ENCODE results near the gene HAGH.
"Not testable (repeated sequence)": the region's sequence is repeated elsewhere in the genome, so short reads cannot be mapped to it uniquely, and the experiment has no call there.

The HAGH gene

GRCh38 chr16:1810536-1810935, 16.1 kb downstream of the HAGH start:
- Histone ChIP-seq H3K9me3 (ENCODE audit: control insufficient read depth in 2 of 2, low read length in 2 of 2) (no peaks in the 10 kb centered on the region), H3K27me3 (ENCODE audit: control insufficient read depth in 2 of 2, insufficient read depth in 2 of 2, low read length in 2 of 2) (no peaks in the 10 kb centered on the region), H3K27ac (ENCODE audit: low read depth in 2 of 2, low read length in 2 of 2) (no peak overlapping the region), H3K9ac (ENCODE audit: low read depth in 1 of 2, low read length in 2 of 2) (no peak overlapping the region), H3K36me3 (ENCODE audit: control insufficient read depth in 2 of 2, insufficient read depth in 2 of 2, low read length in 2 of 2) (peaks cover 17 to 29% of the 10 kb centered on the region in 2 donors), H3K4me3 (ENCODE audit: low read length in 2 of 2) (no peak overlapping the region), H3K4me1 (ENCODE audit: control insufficient read depth in 2 of 2, insufficient read depth in 2 of 2, low read length in 2 of 2) (no peaks in the 10 kb centered on the region)

DNA sequence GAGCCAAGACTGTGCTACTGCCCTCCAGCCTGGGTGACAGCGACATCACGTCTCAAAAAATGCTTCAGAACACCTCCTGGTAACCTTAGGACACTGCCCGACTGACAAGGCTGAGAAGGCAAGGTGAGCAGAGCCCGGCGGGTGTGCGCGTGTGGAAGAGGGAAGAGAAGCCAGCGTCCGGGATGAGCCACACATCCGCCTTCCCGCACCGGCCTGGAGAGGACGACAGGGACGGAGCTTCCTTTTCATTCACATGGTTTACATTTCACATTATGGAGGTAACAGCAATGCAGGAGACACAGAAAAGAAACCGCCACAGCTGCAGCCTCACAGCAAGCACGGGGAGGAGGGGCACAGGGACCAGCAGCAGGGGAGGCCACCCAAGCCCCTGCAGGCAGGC, 16.5 kb downstream of the HAGH start:
- no peak overlapping the region for H3K9ac ChIP-seq (ENCODE audit: low read depth in 1 of 2, low read length in 2 of 2)
- no peaks in the 10 kb centered on the region for H3K4me1 ChIP-seq (ENCODE audit: control insufficient read depth in 2 of 2, insufficient read depth in 2 of 2, low read length in 2 of 2)
- H3K4me3 ChIP-seq (ENCODE audit: low read length in 2 of 2) = no peak overlapping the region
- no peaks in the 10 kb centered on the region for H3K9me3 ChIP-seq (ENCODE audit: control insufficient read depth in 2 of 2, low read length in 2 of 2)
- H3K27ac ChIP-seq (ENCODE audit: low read depth in 2 of 2, low read length in 2 of 2) = no peak overlapping the region
- H3K27me3 ChIP-seq (ENCODE audit: control insufficient read depth in 2 of 2, insufficient read depth in 2 of 2, low read length in 2 of 2) = no peaks in the 10 kb centered on the region
- H3K36me3 ChIP-seq (ENCODE audit: control insufficient read depth in 2 of 2, insufficient read depth in 2 of 2, low read length in 2 of 2) = peaks cover 14 to 25% of the 10 kb centered on the region in 2 donors

DNA sequence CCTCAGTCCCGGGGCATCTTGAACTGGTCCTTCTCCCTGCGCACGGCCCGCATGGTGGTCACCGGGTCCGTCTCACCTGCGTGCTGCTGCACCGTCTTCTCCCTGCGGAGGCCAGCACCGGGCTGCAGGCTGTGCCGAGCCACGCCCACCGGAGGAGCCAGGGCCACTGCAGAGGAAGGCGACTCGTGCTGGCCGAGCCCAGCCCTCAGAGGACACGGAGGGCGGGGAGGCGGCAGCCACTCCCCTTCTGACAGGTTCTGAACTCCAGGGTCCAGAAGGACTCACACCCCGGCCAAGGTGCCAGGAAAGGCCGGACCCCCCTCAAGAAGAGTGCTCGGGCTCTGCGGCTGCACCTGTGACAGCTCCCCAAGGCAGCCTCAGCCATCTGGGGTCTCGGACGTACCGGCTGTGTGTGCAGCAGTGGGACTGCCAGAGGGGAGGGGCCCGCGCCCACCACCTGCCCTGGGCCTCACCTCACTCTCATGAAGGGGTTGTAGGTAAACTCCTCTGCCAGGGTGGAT, 17.3 kb downstream of the HAGH start:
- Histone ChIP-seq H3K36me3 (ENCODE audit: control insufficient read depth in 2 of 2, insufficient read depth in 2 of 2, low read length in 2 of 2) (peaks cover 14 to 25% of the 10 kb centered on the region in 2 donors), H3K27ac (ENCODE audit: low read depth in 2 of 2, low read length in 2 of 2) (no peak overlapping the region), H3K9me3 (ENCODE audit: control insufficient read depth in 2 of 2, low read length in 2 of 2) (no peaks in the 10 kb centered on the region), H3K4me3 (ENCODE audit: low read length in 2 of 2) (no peak overlapping the region), H3K4me1 (ENCODE audit: control insufficient read depth in 2 of 2, insufficient read depth in 2 of 2, low read length in 2 of 2) (no peaks in the 10 kb centered on the region), H3K9ac (ENCODE audit: low read depth in 1 of 2, low read length in 2 of 2) (no peak overlapping the region), H3K27me3 (ENCODE audit: control insufficient read depth in 2 of 2, insufficient read depth in 2 of 2, low read length in 2 of 2) (no peaks in the 10 kb centered on the region)

DNA sequence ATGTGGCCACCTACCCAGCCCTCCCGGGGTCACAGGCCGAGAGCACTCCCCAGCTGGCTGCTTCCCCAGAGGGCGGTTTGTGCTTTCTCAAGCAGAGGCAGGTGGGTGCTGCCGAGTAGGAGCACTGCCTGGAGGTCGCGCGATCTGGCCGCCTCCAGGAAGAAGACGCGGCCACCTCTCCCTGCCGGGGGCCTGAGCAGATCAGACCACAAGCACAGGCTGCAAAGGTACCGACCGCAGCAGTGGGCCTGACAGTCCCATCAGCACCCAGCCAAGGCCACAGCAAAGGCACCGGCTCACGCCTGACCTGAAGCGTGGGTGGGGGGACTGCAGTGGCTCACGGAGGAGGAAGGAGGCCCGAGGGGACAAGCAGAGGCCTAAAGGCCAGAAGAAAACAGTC, 17.9 kb downstream of the HAGH start:
- Histone ChIP-seq H3K4me1 (ENCODE audit: control insufficient read depth in 2 of 2, insufficient read depth in 2 of 2, low read length in 2 of 2) (no peaks in the 10 kb centered on the region), H3K9me3 (ENCODE audit: control insufficient read depth in 2 of 2, low read length in 2 of 2) (no peaks in the 10 kb centered on the region), H3K9ac (ENCODE audit: low read depth in 1 of 2, low read length in 2 of 2) (no peak overlapping the region), H3K27me3 (ENCODE audit: control insufficient read depth in 2 of 2, insufficient read depth in 2 of 2, low read length in 2 of 2) (no peaks in the 10 kb centered on the region), H3K36me3 (ENCODE audit: control insufficient read depth in 2 of 2, insufficient read depth in 2 of 2, low read length in 2 of 2) (peaks cover 14 to 23% of the 10 kb centered on the region in 2 donors), H3K27ac (ENCODE audit: low read depth in 2 of 2, low read length in 2 of 2) (no peak overlapping the region), H3K4me3 (ENCODE audit: low read length in 2 of 2) (no peak overlapping the region)

DNA sequence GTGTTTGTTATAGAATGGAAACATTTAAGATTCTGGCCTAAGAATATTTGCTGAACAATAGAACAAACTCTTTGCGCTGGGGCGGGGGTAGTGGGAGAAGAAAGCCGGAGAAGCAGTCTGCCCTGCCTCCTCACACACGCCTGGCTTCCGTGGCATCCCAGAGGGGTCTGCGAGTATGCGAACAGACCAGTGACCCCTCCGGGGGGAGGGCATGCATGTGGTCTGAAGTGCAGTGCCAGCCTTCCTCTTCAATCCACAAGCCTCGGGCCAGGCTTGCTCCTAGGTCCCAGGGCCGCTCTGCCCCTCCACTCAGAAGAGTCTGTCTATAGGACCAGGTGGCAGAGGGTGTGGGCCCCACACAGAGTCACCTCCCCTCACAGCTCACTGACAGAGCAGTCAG, 19.0 kb downstream of the HAGH start:
- Histone ChIP-seq H3K36me3 (ENCODE audit: control insufficient read depth in 2 of 2, insufficient read depth in 2 of 2, low read length in 2 of 2) (peaks cover 14 to 23% of the 10 kb centered on the region in 2 donors), H3K27ac (ENCODE audit: low read depth in 2 of 2, low read length in 2 of 2) (no peak overlapping the region), H3K9ac (ENCODE audit: low read depth in 1 of 2, low read length in 2 of 2) (no peak overlapping the region)

GRCh38 chr16:1800701-1801100, 25.9 kb downstream of the HAGH start:
- Histone ChIP-seq H3K9ac (ENCODE audit: low read depth in 1 of 2, low read length in 2 of 2) (no peak overlapping the region), H3K9me3 (ENCODE audit: control insufficient read depth in 2 of 2, low read length in 2 of 2) (no peaks in the 10 kb centered on the region), H3K4me1 (ENCODE audit: control insufficient read depth in 2 of 2, insufficient read depth in 2 of 2, low read length in 2 of 2) (no peaks in the 10 kb centered on the region), H3K4me3 (ENCODE audit: low read length in 2 of 2) (no peak overlapping the region), H3K27me3 (ENCODE audit: control insufficient read depth in 2 of 2, insufficient read depth in 2 of 2, low read length in 2 of 2) (no peaks in the 10 kb centered on the region), H3K27ac (ENCODE audit: low read depth in 2 of 2, low read length in 2 of 2) (no peak overlapping the region), H3K36me3 (ENCODE audit: control insufficient read depth in 2 of 2, insufficient read depth in 2 of 2, low read length in 2 of 2) (no peaks in the 10 kb centered on the region)

More for the DNA sequence above, 19.0 kb downstream of the HAGH start:
- no peaks in the 10 kb centered on the region for H3K4me1 ChIP-seq (ENCODE audit: control insufficient read depth in 2 of 2, insufficient read depth in 2 of 2, low read length in 2 of 2)
- H3K9me3 ChIP-seq (ENCODE audit: control insufficient read depth in 2 of 2, low read length in 2 of 2) = no peaks in the 10 kb centered on the region
- H3K4me3 ChIP-seq (ENCODE audit: low read length in 2 of 2) = no peak overlapping the region
- H3K27me3 ChIP-seq (ENCODE audit: control insufficient read depth in 2 of 2, insufficient read depth in 2 of 2, low read length in 2 of 2) = no peaks in the 10 kb centered on the region

GRCh38 chr16:1799263-1799662, 27.4 kb downstream of the HAGH start:
- H3K9me3 ChIP-seq (ENCODE audit: control insufficient read depth in 2 of 2, low read length in 2 of 2); H3K4me3 ChIP-seq (ENCODE audit: low read length in 2 of 2); H3K36me3 ChIP-seq (ENCODE audit: control insufficient read depth in 2 of 2, insufficient read depth in 2 of 2, low read length in 2 of 2); H3K9ac ChIP-seq (ENCODE audit: low read depth in 1 of 2, low read length in 2 of 2); H3K4me1 ChIP-seq (ENCODE audit: control insufficient read depth in 2 of 2, insufficient read depth in 2 of 2, low read length in 2 of 2); H3K27ac ChIP-seq (ENCODE audit: low read depth in 2 of 2, low read length in 2 of 2); H3K27me3 ChIP-seq (ENCODE audit: control insufficient read depth in 2 of 2, insufficient read depth in 2 of 2, low read length in 2 of 2): not testable (repeated sequence)

DNA sequence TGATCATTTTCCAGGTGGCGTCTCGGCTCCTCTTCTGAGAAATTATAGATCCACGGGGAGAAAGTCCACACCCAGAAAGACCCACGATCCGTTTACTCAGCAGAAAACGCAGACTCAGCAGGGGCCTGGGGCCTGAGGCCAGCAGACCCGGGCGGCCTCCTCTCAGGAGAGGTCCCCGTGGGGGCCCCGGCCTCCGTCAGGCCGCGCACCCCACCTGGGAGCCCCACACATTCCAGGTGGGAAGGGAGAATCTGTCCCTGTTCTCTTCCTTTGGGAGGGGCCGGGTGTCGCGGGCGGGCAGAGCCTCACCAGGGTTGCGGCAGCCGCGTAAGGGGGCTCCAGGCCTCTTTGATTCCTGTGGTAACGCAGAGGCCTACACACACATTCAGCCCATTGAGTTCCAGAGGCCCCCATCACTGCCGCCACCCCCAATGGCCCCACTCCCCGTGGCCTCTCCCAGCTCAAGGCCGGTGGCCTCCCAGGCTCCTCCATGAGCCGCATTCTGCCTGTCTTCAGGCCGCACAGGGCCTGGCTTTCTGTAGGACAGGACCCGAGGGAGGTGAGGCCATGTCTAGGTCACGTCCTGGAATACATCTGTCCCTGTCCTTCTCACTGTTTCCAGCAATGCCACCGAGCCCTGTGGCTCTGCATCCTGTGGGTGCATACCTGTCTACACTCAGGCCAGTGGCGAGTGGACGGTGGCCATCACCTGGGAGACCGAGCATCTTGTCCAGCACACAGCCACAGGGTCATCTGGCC, 31.5 kb downstream of the HAGH start:
- no peaks in the 10 kb centered on the region for H3K36me3 ChIP-seq (ENCODE audit: control insufficient read depth in 2 of 2, insufficient read depth in 2 of 2, low read length in 2 of 2)
- no peak overlapping the region for H3K27ac ChIP-seq (ENCODE audit: low read depth in 2 of 2, low read length in 2 of 2)
- H3K9ac ChIP-seq (ENCODE audit: low read depth in 1 of 2, low read length in 2 of 2) = no peak overlapping the region
- no peaks in the 10 kb centered on the region for H3K4me1 ChIP-seq (ENCODE audit: control insufficient read depth in 2 of 2, insufficient read depth in 2 of 2, low read length in 2 of 2)
- H3K9me3 ChIP-seq (ENCODE audit: control insufficient read depth in 2 of 2, low read length in 2 of 2) = no peaks in the 10 kb centered on the region
- H3K4me3 ChIP-seq (ENCODE audit: low read length in 2 of 2) = no peak overlapping the region
- H3K27me3 ChIP-seq (ENCODE audit: control insufficient read depth in 2 of 2, insufficient read depth in 2 of 2, low read length in 2 of 2) = no peaks in the 10 kb centered on the region

DNA sequence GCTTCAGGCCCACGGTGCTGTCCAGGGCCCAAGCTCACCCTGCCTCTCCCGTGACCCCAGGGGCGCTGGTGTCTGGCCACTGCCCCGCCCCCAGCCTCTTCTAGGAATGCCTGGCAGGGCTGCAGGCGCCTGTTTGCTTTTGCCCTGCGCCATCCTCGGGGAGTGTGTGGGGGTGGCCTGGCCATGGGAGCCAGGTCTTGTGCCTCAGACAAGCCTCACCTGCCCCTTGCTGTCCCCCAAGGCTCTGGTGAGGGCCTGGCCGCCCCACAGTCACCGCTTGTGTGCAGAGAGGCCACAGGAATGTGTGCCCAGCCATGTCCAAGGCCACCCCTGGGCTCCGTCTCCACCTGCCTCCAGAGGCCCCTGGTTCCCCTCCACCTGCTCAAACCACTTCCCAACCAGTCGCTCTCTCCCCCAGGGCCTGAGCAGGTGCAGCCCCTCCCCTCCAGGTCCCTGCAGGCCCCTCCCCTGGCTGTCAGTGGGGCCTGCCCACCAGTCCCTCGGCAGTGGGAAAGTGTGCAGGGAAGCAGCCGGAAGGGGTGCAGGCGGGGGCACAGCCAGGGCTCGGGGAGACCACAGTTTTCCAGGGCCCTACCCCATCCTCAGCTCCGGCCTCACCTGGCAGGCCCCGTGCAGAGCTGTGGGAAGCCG, 32.3 kb downstream of the HAGH start:
- Histone ChIP-seq H3K9ac (ENCODE audit: low read depth in 1 of 2, low read length in 2 of 2) (no peak overlapping the region), H3K27me3 (ENCODE audit: control insufficient read depth in 2 of 2, insufficient read depth in 2 of 2, low read length in 2 of 2) (no peaks in the 10 kb centered on the region), H3K9me3 (ENCODE audit: control insufficient read depth in 2 of 2, low read length in 2 of 2) (no peaks in the 10 kb centered on the region), H3K4me1 (ENCODE audit: control insufficient read depth in 2 of 2, insufficient read depth in 2 of 2, low read length in 2 of 2) (no peaks in the 10 kb centered on the region), H3K4me3 (ENCODE audit: low read length in 2 of 2) (no peak overlapping the region), H3K27ac (ENCODE audit: low read depth in 2 of 2, low read length in 2 of 2) (no peak overlapping the region), H3K36me3 (ENCODE audit: control insufficient read depth in 2 of 2, insufficient read depth in 2 of 2, low read length in 2 of 2) (no peaks in the 10 kb centered on the region)

- no peaks in the 10 kb centered on the region for H3K27me3 ChIP-seq (ENCODE audit: control insufficient read depth in 2 of 2, insufficient read depth in 2 of 2, low read length in 2 of 2)
- H3K9me3 ChIP-seq (ENCODE audit: control insufficient read depth in 2 of 2, low read length in 2 of 2) = no peaks in the 10 kb centered on the region
- peaks cover 0 to 5% of the 10 kb centered on the region in 2 donors for H3K36me3 ChIP-seq (ENCODE audit: control insufficient read depth in 2 of 2, insufficient read depth in 2 of 2, low read length in 2 of 2)
- H3K4me1 ChIP-seq (ENCODE audit: control insufficient read depth in 2 of 2, insufficient read depth in 2 of 2, low read length in 2 of 2) = no peaks in the 10 kb centered on the region
- no peak within 1 kb of the TSS for H3K9ac ChIP-seq (ENCODE audit: low read depth in 1 of 2, low read length in 2 of 2)
- no peak within 1 kb of the TSS for H3K27ac ChIP-seq (ENCODE audit: low read depth in 2 of 2, low read length in 2 of 2)
- H3K4me3 ChIP-seq (ENCODE audit: low read length in 2 of 2) = no peak within 1 kb of the TSS
These were observed 32.9 kb downstream of the HAGH start, which contains the start of gene IGFALS for GRCh38 chr16:1793578-1794220. Gene IGFALS (minus strand): TSS chr16:1793705. CDS start chr16:1793652, 53 bp downstream.

Measured in mucosa of rectum (tissue), 2 donors.